Measurements from ENCODE around the gene EEF1G.

The EEF1G gene

DNA sequence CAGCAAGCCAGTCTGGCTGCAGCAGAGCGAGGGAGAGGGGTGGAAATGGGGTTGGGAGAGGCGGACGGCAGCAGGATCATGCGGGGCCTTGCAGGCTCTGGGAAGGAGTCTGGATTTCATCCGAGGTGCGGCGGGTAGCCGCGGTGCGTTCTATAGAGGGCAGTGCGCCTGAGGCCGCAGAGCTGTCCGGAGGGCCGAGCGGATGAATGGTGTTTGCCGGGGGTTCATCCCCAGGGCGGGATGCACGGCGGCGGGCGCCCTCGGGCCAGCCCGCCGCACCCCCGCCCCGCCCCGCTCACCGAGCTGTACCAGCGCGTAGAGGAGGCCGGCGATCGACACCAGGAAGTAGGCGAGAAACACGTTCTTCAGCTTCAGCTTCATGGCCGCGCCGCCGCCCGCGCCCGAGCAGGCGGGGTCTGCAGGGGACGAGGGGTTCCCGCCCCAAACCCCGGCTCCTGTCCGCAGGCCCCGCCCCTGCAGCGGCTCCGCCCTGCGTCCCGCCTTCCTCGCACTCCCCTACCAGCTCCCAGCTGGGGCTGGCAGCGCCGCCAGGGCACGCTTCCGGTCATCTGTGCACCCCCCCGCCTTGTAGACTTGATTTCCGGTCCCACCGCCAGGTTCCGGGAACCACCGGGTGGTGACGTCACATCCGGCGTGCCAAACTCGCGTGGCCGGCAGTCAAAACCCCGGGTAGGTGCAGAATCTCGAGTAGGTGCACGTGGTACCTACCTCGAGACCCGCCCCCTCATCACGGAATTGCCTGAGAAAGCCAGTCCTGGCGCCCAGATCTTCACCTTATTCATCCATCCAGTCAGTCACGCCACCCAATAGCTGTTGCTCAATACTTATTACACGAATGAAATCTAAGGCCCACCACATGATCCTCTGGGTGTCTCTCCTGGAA is 48.1 kb upstream of the EEF1G start, which contains the start of gene B3GAT3 (continued):
- TF ChIP-seq ZNF112 (tag by site-specific recombination; IDR thresholded peaks at IDR 0.05) (no peak), ZIC2 (tag by site-specific recombination; IDR thresholded peaks at IDR 0.05) (no peak), YY1 (tag by site-specific recombination; IDR thresholded peaks at IDR 0.05) (peak; percentile 64; the same call in 1 of the 2 replicates), ZNF549 (tag by site-specific recombination; IDR thresholded peaks at IDR 0.05) (no peak), ZNF501 (tag by site-specific recombination; IDR thresholded peaks at IDR 0.05) (0 out of 2 replicates have a peak, but pooled peaks have one; percentile 16), PRDM2 (tag by site-specific recombination; IDR thresholded peaks at IDR 0.05; ENCODE audit: borderline replicate concordance) (no peak), KLF7 (tag by site-specific recombination; IDR thresholded peaks at IDR 0.05; ENCODE audit: borderline replicate concordance) (no peak), WT1 (tag by site-specific recombination; IDR thresholded peaks at IDR 0.05) (peak; percentile 76), EGR2 (tag by site-specific recombination; IDR thresholded peaks at IDR 0.05; ENCODE audit: low read depth) (peak; percentile 38; the same call in 1 of the 2 replicates), ZNF530 (tag by site-specific recombination; IDR thresholded peaks at IDR 0.05; ENCODE audit: low read depth) (no peak), ZXDB (tag by site-specific recombination; IDR thresholded peaks at IDR 0.05) (peak; percentile 57), ZNF138 (tag by site-specific recombination; IDR thresholded peaks at IDR 0.05; ENCODE audit: borderline replicate concordance) (no peak), GLI4 (tag by site-specific recombination; IDR thresholded peaks at IDR 0.05) (no peak), ZNF626 (tag by site-specific recombination; IDR thresholded peaks at IDR 0.05) (no peak), ZSCAN18 (tag by site-specific recombination; IDR thresholded peaks at IDR 0.05) (no peak), KLF10 (tag by site-specific recombination; IDR thresholded peaks at IDR 0.05) (peak; percentile 92), ZNF639 (tag by site-specific recombination; IDR thresholded peaks at IDR 0.05) (no peak), ZFP41 (tag by site-specific recombination; IDR thresholded peaks at IDR 0.05; ENCODE audit: borderline replicate concordance) (no peak), ZNF426 (tag by site-specific recombination; IDR thresholded peaks at IDR 0.05) (no peak), GLIS1 (tag by site-specific recombination; IDR thresholded peaks at IDR 0.05) (peak; percentile 49), YY2 (tag by site-specific recombination; IDR thresholded peaks at IDR 0.05) (no peak), KLF1 (tag by site-specific recombination; IDR thresholded peaks at IDR 0.05) (peak; percentile 76), ZNF624 (tag by site-specific recombination; IDR thresholded peaks at IDR 0.05) (no peak), MZF1 (tag by site-specific recombination; IDR thresholded peaks at IDR 0.05; ENCODE audit: borderline replicate concordance) (no peak)
- TF ChIP-seq, protein P1, sequence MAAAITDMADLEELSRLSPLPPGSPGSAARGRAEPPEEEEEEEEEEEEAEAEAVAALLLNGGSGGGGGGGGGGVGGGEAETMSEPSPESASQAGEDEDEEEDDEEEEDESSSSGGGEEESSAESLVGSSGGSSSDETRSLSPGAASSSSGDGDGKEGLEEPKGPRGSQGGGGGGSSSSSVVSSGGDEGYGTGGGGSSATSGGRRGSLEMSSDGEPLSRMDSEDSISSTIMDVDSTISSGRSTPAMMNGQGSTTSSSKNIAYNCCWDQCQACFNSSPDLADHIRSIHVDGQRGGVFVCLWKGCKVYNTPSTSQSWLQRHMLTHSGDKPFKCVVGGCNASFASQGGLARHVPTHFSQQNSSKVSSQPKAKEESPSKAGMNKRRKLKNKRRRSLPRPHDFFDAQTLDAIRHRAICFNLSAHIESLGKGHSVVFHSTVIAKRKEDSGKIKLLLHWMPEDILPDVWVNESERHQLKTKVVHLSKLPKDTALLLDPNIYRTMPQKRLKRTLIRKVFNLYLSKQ (tag by site-specific recombination; IDR thresholded peaks at IDR 0.05; ENCODE audit: borderline replicate concordance), result no peak
- TF ChIP-seq, protein P2, sequence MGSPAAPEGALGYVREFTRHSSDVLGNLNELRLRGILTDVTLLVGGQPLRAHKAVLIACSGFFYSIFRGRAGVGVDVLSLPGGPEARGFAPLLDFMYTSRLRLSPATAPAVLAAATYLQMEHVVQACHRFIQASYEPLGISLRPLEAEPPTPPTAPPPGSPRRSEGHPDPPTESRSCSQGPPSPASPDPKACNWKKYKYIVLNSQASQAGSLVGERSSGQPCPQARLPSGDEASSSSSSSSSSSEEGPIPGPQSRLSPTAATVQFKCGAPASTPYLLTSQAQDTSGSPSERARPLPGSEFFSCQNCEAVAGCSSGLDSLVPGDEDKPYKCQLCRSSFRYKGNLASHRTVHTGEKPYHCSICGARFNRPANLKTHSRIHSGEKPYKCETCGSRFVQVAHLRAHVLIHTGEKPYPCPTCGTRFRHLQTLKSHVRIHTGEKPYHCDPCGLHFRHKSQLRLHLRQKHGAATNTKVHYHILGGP (tag by site-specific recombination; IDR thresholded peaks at IDR 0.05), result no peak
- TF ChIP-seq, protein P3, sequence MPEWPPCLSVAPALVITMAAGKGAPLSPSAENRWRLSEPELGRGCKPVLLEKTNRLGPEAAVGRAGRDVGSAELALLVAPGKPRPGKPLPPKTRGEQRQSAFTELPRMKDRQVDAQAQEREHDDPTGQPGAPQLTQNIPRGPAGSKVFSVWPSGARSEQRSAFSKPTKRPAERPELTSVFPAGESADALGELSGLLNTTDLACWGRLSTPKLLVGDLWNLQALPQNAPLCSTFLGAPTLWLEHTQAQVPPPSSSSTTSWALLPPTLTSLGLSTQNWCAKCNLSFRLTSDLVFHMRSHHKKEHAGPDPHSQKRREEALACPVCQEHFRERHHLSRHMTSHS (tag by site-specific recombination; IDR thresholded peaks at IDR 0.05), result no peak
